ENCODE data around the gene RPL36. TPM values are rescaled to one million over a fixed set of nuclear protein-coding genes. Genes with fewer than 3 reads are reported as not detected.

The RPL36 gene
- total RNA-seq, 1 donor from 2014 or later: 566 TPM

DNA sequence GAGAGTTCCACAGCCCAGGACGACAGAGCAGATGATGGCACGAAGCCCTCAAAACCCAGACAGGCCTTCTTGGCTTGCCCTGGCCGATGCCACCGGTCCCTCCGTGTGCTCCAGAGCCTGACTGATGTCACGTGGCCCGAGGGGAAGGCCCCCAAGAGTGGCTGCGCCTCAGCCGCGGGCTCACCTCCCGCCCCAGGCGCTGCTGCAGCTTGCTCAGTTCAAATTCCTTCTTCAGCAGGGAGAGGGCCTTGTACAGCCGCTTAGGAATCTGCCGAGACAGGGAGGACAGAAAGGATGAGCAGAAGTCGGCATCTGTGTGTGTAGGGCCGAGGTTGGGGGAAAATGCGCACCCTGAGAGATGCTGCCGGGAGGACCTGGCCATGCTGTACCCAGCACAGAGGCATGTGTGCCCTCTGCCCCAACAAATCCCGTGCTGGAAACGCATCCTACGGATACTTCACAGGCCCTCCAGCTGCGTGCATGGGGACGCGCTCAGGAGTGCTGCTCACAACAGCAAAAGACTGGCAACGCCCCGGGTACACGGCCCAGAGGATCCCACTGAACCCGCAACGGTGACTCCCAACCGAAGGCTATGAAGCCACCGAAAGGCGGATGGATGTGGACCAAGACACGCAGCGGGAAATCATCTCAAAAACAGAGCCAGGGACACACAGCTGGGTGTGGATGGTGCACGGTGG lies 16.9 kb downstream of the RPL36 start:
- Histone ChIP-seq H3K9me3 (no peaks in the 10 kb centered on the region), H3K4me1 (no peaks in the 10 kb centered on the region), H3K4me3 (no peak overlapping the region), H3K27me3 (ENCODE audit: low read depth) (no peaks in the 10 kb centered on the region), H3K36me3 (peaks cover 89% of the 10 kb centered on the region), H3K27ac (no peak overlapping the region)
- intact Hi-C loops (cut with DNase I): no loop called here
- no peak for DNase-seq
- no peak for TF ChIP-seq CTCF (IDR thresholded peaks at IDR 0.05)
- ATAC-seq: no peak

- Histone ChIP-seq H3K27me3 (ENCODE audit: low read depth) (no peaks in the 10 kb centered on the region), H3K4me1 (no peaks in the 10 kb centered on the region), H3K4me3 (no peak overlapping the region), H3K36me3 (peaks cover 98% of the 10 kb centered on the region), H3K9me3 (no peaks in the 10 kb centered on the region), H3K27ac (no peak overlapping the region)
- TF ChIP-seq CTCF (IDR thresholded peaks at IDR 0.05): no peak
- ATAC-seq: no peak
- intact Hi-C loops (cut with DNase I): no loop called here
- no peak for DNase-seq
Observed at GRCh38 chr19:5707576-5708575, 17.8 kb downstream of the RPL36 start.

- intact Hi-C loops (cut with DNase I): no loop called here
- H3K9me3 ChIP-seq: no peaks in the 10 kb centered on the region
- H3K4me1 ChIP-seq: no peaks in the 10 kb centered on the region
- no peak overlapping the region for H3K4me3 ChIP-seq
- no peak for TF ChIP-seq CTCF (IDR thresholded peaks at IDR 0.05)
- H3K36me3 ChIP-seq: peaks cover 89% of the 10 kb centered on the region
- DNase-seq (no peak), ATAC-seq (no peak)
- no peak overlapping the region for H3K27ac ChIP-seq
- no peaks in the 10 kb centered on the region for H3K27me3 ChIP-seq (ENCODE audit: low read depth)
Observed at GRCh38 chr19:5711025-5711424, 20.9 kb downstream of the RPL36 start.

GRCh38 chr19:5711713-5712161 lies 21.6 kb downstream of the RPL36 start:
- Histone ChIP-seq H3K4me1 (no peaks in the 10 kb centered on the region), H3K4me3 (no peak overlapping the region), H3K27me3 (ENCODE audit: low read depth) (no peaks in the 10 kb centered on the region), H3K9me3 (no peaks in the 10 kb centered on the region), H3K27ac (no peak overlapping the region), H3K36me3 (peaks cover 82% of the 10 kb centered on the region)
- ATAC-seq: no peak
- TF ChIP-seq CTCF (IDR thresholded peaks at IDR 0.05): no peak
- no peak for DNase-seq
- intact Hi-C loops (cut with DNase I): no loop called here

GRCh38 chr19:5713228-5713627 lies 23.1 kb downstream of the RPL36 start:
- H3K36me3 ChIP-seq: peaks cover 75% of the 10 kb centered on the region
- intact Hi-C loops (cut with DNase I): no loop called here

More at GRCh38 chr19:5713228-5713627, 23.1 kb downstream of the RPL36 start:
- no peak for ATAC-seq
- peaks cover 11% of the 10 kb centered on the region for H3K4me1 ChIP-seq
- H3K4me3 ChIP-seq: no peak overlapping the region
- no peak for TF ChIP-seq CTCF (IDR thresholded peaks at IDR 0.05)
- DNase-seq: no peak
- no peak overlapping the region for H3K27ac ChIP-seq
- no peaks in the 10 kb centered on the region for H3K9me3 ChIP-seq
- H3K27me3 ChIP-seq (ENCODE audit: low read depth): no peaks in the 10 kb centered on the region

All from lower lobe of right lung (tissue), 2 donors.